Measurements from ENCODE around the gene COL4A2.

DNA sequence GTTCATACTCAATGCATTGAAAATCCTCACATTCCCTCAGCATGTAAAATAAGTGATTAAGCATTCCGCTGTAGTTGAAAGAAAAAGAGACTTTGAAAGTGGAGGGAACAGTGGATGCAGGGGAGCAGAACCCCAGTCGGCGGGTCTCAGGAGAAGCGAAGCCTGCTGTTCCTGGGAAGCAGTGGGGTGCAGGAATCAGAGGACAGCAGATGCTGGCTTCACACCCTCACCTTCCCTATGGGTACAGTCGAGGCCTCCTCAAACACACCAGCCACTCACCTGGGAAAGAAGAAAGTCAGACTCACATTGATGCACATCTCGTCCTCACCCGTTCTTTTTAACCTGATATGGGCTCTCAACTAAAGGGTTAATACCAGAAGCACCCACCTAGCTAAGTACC, 38.2 kb downstream of the COL4A2 start:
- TF ChIP-seq, protein P1, sequence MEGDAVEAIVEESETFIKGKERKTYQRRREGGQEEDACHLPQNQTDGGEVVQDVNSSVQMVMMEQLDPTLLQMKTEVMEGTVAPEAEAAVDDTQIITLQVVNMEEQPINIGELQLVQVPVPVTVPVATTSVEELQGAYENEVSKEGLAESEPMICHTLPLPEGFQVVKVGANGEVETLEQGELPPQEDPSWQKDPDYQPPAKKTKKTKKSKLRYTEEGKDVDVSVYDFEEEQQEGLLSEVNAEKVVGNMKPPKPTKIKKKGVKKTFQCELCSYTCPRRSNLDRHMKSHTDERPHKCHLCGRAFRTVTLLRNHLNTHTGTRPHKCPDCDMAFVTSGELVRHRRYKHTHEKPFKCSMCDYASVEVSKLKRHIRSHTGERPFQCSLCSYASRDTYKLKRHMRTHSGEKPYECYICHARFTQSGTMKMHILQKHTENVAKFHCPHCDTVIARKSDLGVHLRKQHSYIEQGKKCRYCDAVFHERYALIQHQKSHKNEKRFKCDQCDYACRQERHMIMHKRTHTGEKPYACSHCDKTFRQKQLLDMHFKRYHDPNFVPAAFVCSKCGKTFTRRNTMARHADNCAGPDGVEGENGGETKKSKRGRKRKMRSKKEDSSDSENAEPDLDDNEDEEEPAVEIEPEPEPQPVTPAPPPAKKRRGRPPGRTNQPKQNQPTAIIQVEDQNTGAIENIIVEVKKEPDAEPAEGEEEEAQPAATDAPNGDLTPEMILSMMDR (IDR thresholded peaks at IDR 0.05) = no peak
- no peak for TF ChIP-seq EZH2 (IDR thresholded peaks at IDR 0.05; ENCODE audit: borderline replicate concordance, insufficient read depth, low read depth, low read length, poor library complexity, severe bottlenecking)

All from B cell (primary cell).